ENCODE data around the gene PLRG1. TPM values are rescaled to one million over a fixed set of nuclear protein-coding genes. Genes with fewer than 3 reads are reported as not detected.

Gene PLRG1
- total RNA-seq, 1 donor from 2014 or later = 81.3 TPM

- Histone ChIP-seq H3K27me3 (ENCODE audit: insufficient read depth, low read length) (peaks cover 3% of the 10 kb centered on the region), H3K4me2 (ENCODE audit: low read length) (no peak overlapping the region), H3K9ac (ENCODE audit: low read length) (no peak overlapping the region), H4K20me1 (ENCODE audit: insufficient read depth, low read length) (no peaks in the 10 kb centered on the region), H3K36me3 (ENCODE audit: insufficient read depth, low read length) (no peaks in the 10 kb centered on the region), H3K27ac (ENCODE audit: low read depth, low read length) (no peak overlapping the region), H3K9me3 (ENCODE audit: insufficient read depth, low read depth, low read length) (no peaks in the 10 kb centered on the region), H2AFZ (ENCODE audit: low read depth, low read length) (no peak overlapping the region), H3K79me2 (ENCODE audit: insufficient read depth, low read length) (no peaks in the 10 kb centered on the region), H3K4me3 (ENCODE audit: insufficient read depth, low read depth, low read length) (no peak overlapping the region), H3K4me1 (ENCODE audit: insufficient read depth, low read length) (no peaks in the 10 kb centered on the region)
- Mint-ChIP-seq H3K9me3 (ENCODE audit: unreplicated experiment) (peaks cover 4% of the 10 kb centered on the region), H3K27me3 (ENCODE audit: low read depth, unreplicated experiment) (peaks cover 5% of the 10 kb centered on the region), H3K4me1 (ENCODE audit: low read depth, unreplicated experiment) (no peaks in the 10 kb centered on the region), H3K27ac (ENCODE audit: unreplicated experiment) (no peak overlapping the region), H3K36me3 (ENCODE audit: low read depth, unreplicated experiment) (no peaks in the 10 kb centered on the region), H3K4me3 (ENCODE audit: unreplicated experiment) (no peak overlapping the region)
- DNase-seq (ENCODE audit: low read depth) (no peak), FAIRE-seq (no peak)
- TF ChIP-seq EZH2 (IDR thresholded peaks at IDR 0.05; ENCODE audit: insufficient read depth, low read length) = no peak
- no peak for TF ChIP-seq CTCF (IDR thresholded peaks at IDR 0.05; ENCODE audit: insufficient read depth, low read depth, low read length)
Observed at GRCh38 chr4:154516318-154517029, 33.7 kb downstream of the PLRG1 start.

- Mint-ChIP-seq H3K4me3 (ENCODE audit: unreplicated experiment) (no peak overlapping the region), H3K27me3 (ENCODE audit: low read depth, unreplicated experiment) (no peaks in the 10 kb centered on the region), H3K9me3 (ENCODE audit: unreplicated experiment) (peaks cover 4% of the 10 kb centered on the region), H3K27ac (ENCODE audit: unreplicated experiment) (no peak overlapping the region), H3K36me3 (ENCODE audit: low read depth, unreplicated experiment) (no peaks in the 10 kb centered on the region), H3K4me1 (ENCODE audit: low read depth, unreplicated experiment) (peaks cover 3% of the 10 kb centered on the region)
- Histone ChIP-seq H3K9me3 (ENCODE audit: insufficient read depth, low read depth, low read length) (no peaks in the 10 kb centered on the region), H3K9ac (ENCODE audit: low read length) (no peak overlapping the region), H3K36me3 (ENCODE audit: insufficient read depth, low read length) (no peaks in the 10 kb centered on the region), H4K20me1 (ENCODE audit: insufficient read depth, low read length) (no peaks in the 10 kb centered on the region), H3K79me2 (ENCODE audit: insufficient read depth, low read length) (no peaks in the 10 kb centered on the region), H3K4me2 (ENCODE audit: low read length) (no peak overlapping the region), H3K27me3 (ENCODE audit: insufficient read depth, low read length) (peaks cover 2% of the 10 kb centered on the region), H3K4me1 (ENCODE audit: insufficient read depth, low read length) (no peaks in the 10 kb centered on the region), H3K27ac (ENCODE audit: low read depth, low read length) (no peak overlapping the region), H3K4me3 (ENCODE audit: insufficient read depth, low read depth, low read length) (no peak overlapping the region), H2AFZ (ENCODE audit: low read depth, low read length) (no peak overlapping the region)
- no peak for FAIRE-seq
- no peak for DNase-seq (ENCODE audit: low read depth)
- TF ChIP-seq CTCF (IDR thresholded peaks at IDR 0.05; ENCODE audit: insufficient read depth, low read depth, low read length) (no peak), EZH2 (IDR thresholded peaks at IDR 0.05; ENCODE audit: insufficient read depth, low read length) (no peak)
Observed at GRCh38 chr4:154511981-154512380, 38.2 kb downstream of the PLRG1 start.

- peaks cover 4% of the 10 kb centered on the region for H3K9me3 Mint-ChIP-seq (ENCODE audit: unreplicated experiment)
- TF ChIP-seq CTCF (IDR thresholded peaks at IDR 0.05; ENCODE audit: insufficient read depth, low read depth, low read length) (no peak), EZH2 (IDR thresholded peaks at IDR 0.05; ENCODE audit: insufficient read depth, low read length) (no peak)
- Histone ChIP-seq H3K4me1 (ENCODE audit: insufficient read depth, low read length) (no peaks in the 10 kb centered on the region), H3K79me2 (ENCODE audit: insufficient read depth, low read length) (no peaks in the 10 kb centered on the region), H4K20me1 (ENCODE audit: insufficient read depth, low read length) (no peaks in the 10 kb centered on the region), H3K4me2 (ENCODE audit: low read length) (no peak overlapping the region), H3K27me3 (ENCODE audit: insufficient read depth, low read length) (peaks cover 2% of the 10 kb centered on the region), H3K9me3 (ENCODE audit: insufficient read depth, low read depth, low read length) (no peaks in the 10 kb centered on the region), H3K9ac (ENCODE audit: low read length) (no peak overlapping the region), H2AFZ (ENCODE audit: low read depth, low read length) (no peak overlapping the region), H3K27ac (ENCODE audit: low read depth, low read length) (no peak overlapping the region), H3K36me3 (ENCODE audit: insufficient read depth, low read length) (no peaks in the 10 kb centered on the region), H3K4me3 (ENCODE audit: insufficient read depth, low read depth, low read length) (no peak overlapping the region)
- no peak for DNase-seq (ENCODE audit: low read depth)
- H3K27ac Mint-ChIP-seq (ENCODE audit: unreplicated experiment) = no peak overlapping the region
- H3K4me3 Mint-ChIP-seq (ENCODE audit: unreplicated experiment) = no peak overlapping the region
- H3K27me3 Mint-ChIP-seq (ENCODE audit: low read depth, unreplicated experiment) = no peaks in the 10 kb centered on the region
- FAIRE-seq = no peak
- H3K4me1 Mint-ChIP-seq (ENCODE audit: low read depth, unreplicated experiment) = peaks cover 4% of the 10 kb centered on the region
- no peaks in the 10 kb centered on the region for H3K36me3 Mint-ChIP-seq (ENCODE audit: low read depth, unreplicated experiment)
Observed at GRCh38 chr4:154511548-154511947, 38.7 kb downstream of the PLRG1 start.
